ENCODE results near the gene NXPE3. TPM values are rescaled to one million over a fixed set of nuclear protein-coding genes. Genes with fewer than 3 reads are reported as not detected.

Gene NXPE3
- polyA plus RNA-seq, 3 donors, result 14.6 to 35.8 (median 19.8) TPM

- H2AFZ ChIP-seq (ENCODE audit: insufficient read depth, low read depth, low read length, poor library complexity, severe bottlenecking), result no peak overlapping the region
- no peaks in the 10 kb centered on the region for H3K27me3 ChIP-seq (ENCODE audit: control insufficient read depth in 2 of 2, insufficient read depth in 2 of 2, low read length in 2 of 2)
- H3K36me3 ChIP-seq (replicated peaks in 1 of 2; ENCODE audit: control insufficient read depth in 1 of 2, insufficient read depth in 2 of 2, low read length in 2 of 2), result peaks cover 0 to under 1% of the 10 kb centered on the region in 2 donors
- H3K36me3 Mint-ChIP-seq, result peaks cover 6 to 10% of the 10 kb centered on the region in 2 donors
- no peak overlapping the region for H3K4me2 ChIP-seq (replicated peaks; ENCODE audit: extremely low read depth, low read length, poor library complexity, severe bottlenecking)
- H3K27ac Mint-ChIP-seq, result peak overlapping the region in 1 of 7 donors; percentile 58
- peaks cover 0 to 2% (median 0%) of the 10 kb centered on the region in 3 donors for H3K27me3 Mint-ChIP-seq (ENCODE audit: low read depth in 3 of 3)
- H3K9me3 Mint-ChIP-seq, result no peaks in the 10 kb centered on the region
- no peaks in the 10 kb centered on the region for H3K79me2 ChIP-seq (ENCODE audit: insufficient read depth, low read length)
- H3K27ac ChIP-seq (ENCODE audit: low read depth in 1 of 2, low read length in 2 of 2), result no peak overlapping the region
- H4K20me1 ChIP-seq (ENCODE audit: insufficient read depth, low read length), result no peaks in the 10 kb centered on the region
- no CpG with 5 or more reads among the region's 2 CpGs for WGBS (ENCODE audit: insufficient coverage)
- H3K4me3 Mint-ChIP-seq, result no peak overlapping the region
- no peak overlapping the region for H3K9ac ChIP-seq (ENCODE audit: insufficient read depth, low read length, poor library complexity, severe bottlenecking)
- H3K4me1 Mint-ChIP-seq, result peaks cover 29% of the 10 kb centered on the region
- H3K4me1 ChIP-seq (ENCODE audit: control insufficient read depth in 1 of 2, insufficient read depth in 2 of 2, low read length in 2 of 2), result peaks cover 18 to 19% of the 10 kb centered on the region in 2 donors
- TF ChIP-seq CTCF (IDR thresholded peaks at IDR 0.05), result no peak
- intact Hi-C loops (cut with micrococcal nuclease), result no loop called here
- H3K4me3 ChIP-seq (replicated peaks in 1 of 3; ENCODE audit: low read depth in 2 of 3, low read length in 3 of 3), result no peak overlapping the region
- DNase-seq, result no peak
- H3K9me3 ChIP-seq (replicated peaks in 1 of 2; ENCODE audit: control insufficient read depth in 1 of 2, insufficient read depth in 1 of 2, low read length in 2 of 2), result no peaks in the 10 kb centered on the region
Observed at GRCh38 chr3:101867996-101868395, 89.0 kb downstream of the NXPE3 start.

DNA sequence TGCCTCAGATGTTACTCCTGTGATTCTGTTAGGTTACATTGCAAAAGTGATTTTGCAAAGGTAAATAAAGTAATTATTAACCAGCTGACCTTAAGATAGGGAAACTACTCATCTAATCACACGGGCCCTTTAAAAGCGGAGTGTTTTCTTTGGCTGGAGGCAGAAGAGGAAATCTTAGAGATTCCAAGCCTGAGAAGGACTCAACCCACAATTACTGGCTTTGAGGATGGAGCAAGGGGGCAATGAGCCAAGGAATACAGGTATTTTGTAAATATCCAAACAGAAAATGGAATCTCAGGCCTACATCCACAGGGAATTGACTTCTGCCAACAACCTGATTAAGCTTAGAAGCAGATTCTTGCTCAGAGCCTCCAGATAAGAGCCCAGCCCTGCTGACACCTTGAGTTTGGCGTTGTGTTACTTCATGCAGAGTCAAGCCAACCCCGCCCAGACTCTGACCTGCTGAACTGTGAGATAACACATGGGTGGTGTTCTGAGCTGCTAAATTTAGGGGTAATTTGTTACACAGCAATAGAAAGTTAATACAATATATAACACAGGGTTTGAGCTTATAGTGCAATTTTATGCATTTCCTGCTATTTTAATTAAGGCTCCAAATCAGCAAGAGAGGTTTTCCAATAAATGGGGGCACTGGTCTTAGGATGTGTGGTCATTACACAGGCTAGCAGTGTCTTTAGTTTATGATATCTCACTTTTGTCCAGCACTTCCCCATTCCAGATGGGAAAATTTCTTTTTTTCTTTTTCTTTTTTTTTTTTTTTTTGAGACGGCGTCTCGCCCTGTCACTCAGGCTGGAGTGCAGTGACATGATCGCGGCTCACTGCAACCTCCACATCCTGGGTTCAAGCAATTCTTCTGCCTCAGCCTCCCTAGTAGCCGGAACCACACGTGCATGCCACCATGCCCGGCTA is 89.8 kb downstream of the NXPE3 start:
- peak overlapping the region in 3 of 7 donors; percentile 23 to 43 (median 32) for H3K27ac Mint-ChIP-seq

More for the DNA sequence above, 89.8 kb downstream of the NXPE3 start:
- H3K27ac ChIP-seq (ENCODE audit: low read depth in 1 of 2, low read length in 2 of 2), result no peak overlapping the region
- H3K27me3 Mint-ChIP-seq (ENCODE audit: low read depth in 3 of 3), result peaks cover 0 to 2% (median 0%) of the 10 kb centered on the region in 3 donors
- no peak overlapping the region for H3K4me3 ChIP-seq (replicated peaks in 1 of 3; ENCODE audit: low read depth in 2 of 3, low read length in 3 of 3)
- no peak for DNase-seq
- H3K4me3 Mint-ChIP-seq, result peak overlapping the region in 1 of 2 donors; percentile 16
- no peaks in the 10 kb centered on the region for H3K9me3 ChIP-seq (replicated peaks in 1 of 2; ENCODE audit: control insufficient read depth in 1 of 2, insufficient read depth in 1 of 2, low read length in 2 of 2)
- 100% methylated on average over 1 of the region's 12 CpGs for WGBS (ENCODE audit: insufficient coverage)
- H3K9ac ChIP-seq (ENCODE audit: insufficient read depth, low read length, poor library complexity, severe bottlenecking), result no peak overlapping the region
- peaks cover 2 to 6% of the 10 kb centered on the region in 2 donors for H3K36me3 Mint-ChIP-seq
- intact Hi-C loops (cut with micrococcal nuclease), result no loop called here
- no peaks in the 10 kb centered on the region for H3K79me2 ChIP-seq (ENCODE audit: insufficient read depth, low read length)
- no peak for TF ChIP-seq CTCF (IDR thresholded peaks at IDR 0.05)
- no peaks in the 10 kb centered on the region for H3K36me3 ChIP-seq (replicated peaks in 1 of 2; ENCODE audit: control insufficient read depth in 1 of 2, insufficient read depth in 2 of 2, low read length in 2 of 2)
- H3K27me3 ChIP-seq (ENCODE audit: control insufficient read depth in 2 of 2, insufficient read depth in 2 of 2, low read length in 2 of 2), result no peaks in the 10 kb centered on the region
- no peak overlapping the region for H3K4me2 ChIP-seq (replicated peaks; ENCODE audit: extremely low read depth, low read length, poor library complexity, severe bottlenecking)
- H4K20me1 ChIP-seq (ENCODE audit: insufficient read depth, low read length), result no peaks in the 10 kb centered on the region
- H3K4me1 ChIP-seq (ENCODE audit: control insufficient read depth in 1 of 2, insufficient read depth in 2 of 2, low read length in 2 of 2), result peaks cover 26 to 27% of the 10 kb centered on the region in 2 donors
- H2AFZ ChIP-seq (ENCODE audit: insufficient read depth, low read depth, low read length, poor library complexity, severe bottlenecking), result no peak overlapping the region
- H3K4me1 Mint-ChIP-seq, result peaks cover 35% of the 10 kb centered on the region
- H3K9me3 Mint-ChIP-seq, result no peaks in the 10 kb centered on the region

Data from CD14-positive monocyte (primary cell).